K562 (cell line): Measurements from ENCODE around the gene SEC22A. TPM values are rescaled to one million over a fixed set of nuclear protein-coding genes. Genes with fewer than 3 reads are reported as not detected.

Experiments
- ATAC-seq: fragments of 200-7000 bp; cut with Tn5 transposase; 3 replicates; pipeline ENCODE4 v1.9.1; 2020; ENCODE audit warnings: moderate library complexity
- BruUV-seq: library from RNA; stranded (reverse); fragments of 400-500 nt; replicated peaks from 2 replicates; lab custom pipeline; 2021; lab: Mats Ljungman, UMichigan
- CTCF ChIA-PET: fragments of 300-600 bp; formaldehyde crosslinking; extraction: SDS; loops from one replicate; lab custom pipeline; 2021; ENCODE audit warnings: low intra/inter-chr PET ratio; lab: Yijun Ruan, JAX
- POLR2A ChIA-PET: fragments of 300-600, 350-650 bp; sonication (Branson Sonifier 250); formaldehyde crosslinking; extraction: SDS; loops from one replicate; lab custom pipeline; 2021; ENCODE audit warnings: antibody characterized with exemption, inconsistent platforms; lab: Yijun Ruan, JAX
- DNase-seq, 4 experiments: peaks; one replicate each; pipeline versions ENCODE4 v3.0.0 to v3.0.0-alpha.2; 2011 to 2018; ENCODE audit warnings: low spot score in 3 of 4, mixed read lengths in 3 of 4; ENCODE audit errors: extremely low read depth in 1 of 4
- FAIRE-seq: peaks from 2 replicates; lab custom pipeline; 2011; peaks lifted over from hg19 to GRCh38; lab: Jason Lieb, UNC
- H2AFZ ChIP-seq: 2 replicates; pipeline ENCODE4 v1.6.0; 2011; ENCODE audit warnings: low read depth, low read length, control low read depth, inconsistent platforms
- H3K27ac ChIP-seq: fragments of 200-600 bp; 3 replicates; pipeline ENCODE4 v1.8.0; 2011; ENCODE audit warnings: low read depth, mild to moderate bottlenecking, control low read depth, inconsistent platforms, low read length, moderate library complexity, mixed read lengths; ENCODE audit errors: extremely low read depth
- H3K27me3 ChIP-seq, 2 experiments: fragments of 300-600 bp in 1 of 2; 2 replicates in 1 of 2; 3 replicates in 1 of 2; pipeline versions ENCODE4 v1.6.0 to v1.8.0; 2011; ENCODE audit warnings: inconsistent platforms in 2 of 2, low read length in 2 of 2, mild to moderate bottlenecking in 1 of 2, mixed read lengths in 1 of 2, moderate library complexity in 1 of 2; ENCODE audit not compliant: control insufficient read depth in 2 of 2, insufficient read depth in 2 of 2
- H3K36me3 ChIP-seq: fragments of 300-600 bp; 3 replicates; pipeline ENCODE4 v1.8.0; 2011; ENCODE audit warnings: mild to moderate bottlenecking, low read length, inconsistent platforms; ENCODE audit not compliant: control insufficient read depth, insufficient read depth
- H3K4me1 ChIP-seq, 2 experiments: fragments of 200-600 bp in 1 of 2; replicated peaks in 1 of 2; 2 replicates in 1 of 2; 3 replicates in 1 of 2; pipeline versions ENCODE4 v1.5.1 to v1.8.0; 2011; ENCODE audit warnings: inconsistent platforms in 2 of 2, low read length in 2 of 2, mild to moderate bottlenecking in 1 of 2, mixed read lengths in 1 of 2, moderate library complexity in 1 of 2; ENCODE audit not compliant: control insufficient read depth in 2 of 2, insufficient read depth in 2 of 2
- H3K4me2 ChIP-seq: 2 replicates; pipeline ENCODE4 v1.6.1; 2011; ENCODE audit warnings: low read length, control low read depth, inconsistent platforms, mixed read lengths; ENCODE audit not compliant: insufficient read depth
- H3K4me3 ChIP-seq: fragments of 200-600 bp; sonication (generic), shearing (Covaris generic); 2 replicates; pipeline ENCODE4 v1.5.1; 2016; ENCODE audit warnings: control low read depth, inconsistent platforms
- H3K79me2 ChIP-seq: fragments of 200-600 bp; 3 replicates; pipeline ENCODE4 v1.8.0; 2011; ENCODE audit warnings: low read length, inconsistent platforms; ENCODE audit not compliant: control insufficient read depth, insufficient read depth
- H3K9ac ChIP-seq, 2 experiments: 2 replicates each; pipeline versions ENCODE4 v1.6.0 to v1.6.1; 2011; ENCODE audit warnings: low read depth in 2 of 2, low read length in 2 of 2, control low read depth in 1 of 2, inconsistent platforms in 1 of 2, mild to moderate bottlenecking in 1 of 2, mixed read lengths in 1 of 2; ENCODE audit not compliant: insufficient read depth in 1 of 2
- H3K9me1 ChIP-seq: one replicate; pipeline ENCODE4 v1.6.0; 2011; ENCODE audit warnings: inconsistent platforms, mild to moderate bottlenecking, low read length, moderate library complexity; ENCODE audit not compliant: control insufficient read depth, insufficient read depth
- H3K9me3 ChIP-seq: replicated peaks from 2 replicates; pipeline ENCODE4 v1.5.1; 2011; ENCODE audit warnings: low read depth, low read length, inconsistent platforms; ENCODE audit not compliant: control insufficient read depth, insufficient read depth
- H4K20me1 ChIP-seq: replicated peaks from 2 replicates; pipeline ENCODE4 v1.6.1; 2011; ENCODE audit warnings: low read length, inconsistent platforms, mixed read lengths; ENCODE audit not compliant: control insufficient read depth, insufficient read depth
- EP400 ChIP-seq: fragments of 450-650 bp; IDR thresholded peaks from 2 replicates; pipeline ENCODE4 v1.6.1; 2017; ENCODE audit warnings: antibody characterized with exemption, mild to moderate bottlenecking, moderate library complexity
- HCFC1 ChIP-seq: IDR thresholded peaks from 2 replicates; pipeline ENCODE4 v1.6.1; 2012; ENCODE audit warnings: low read depth, low read length, improper control_type of control experiment
- SMAD3 ChIP-seq: fragments of 450-650 bp; formaldehyde crosslinking; conservative IDR thresholded peaks from 2 replicates; pipeline ENCODE4 v1.4.0; 2020; ENCODE audit warnings: mild to moderate bottlenecking
- ZC3H11A ChIP-seq: IDR thresholded peaks from 2 replicates; pipeline ENCODE4 v1.6.1; 2012; ENCODE audit warnings: low read depth, low read length, improper control_type of control experiment
- WGBS: fragments of 100-300 bp; shearing (Covaris generic); methylation state at CpG from one replicate; pipeline ENCODE4 v1.1.6; 2016; ENCODE audit warnings: low coverage, mixed read lengths; ENCODE audit not compliant: insufficient coverage; ENCODE audit errors: missing lambda C conversion rate; 5-methylcytosine and 5-hydroxymethylcytosine counted together
- in situ Hi-C: fragments of 300-500 bp; cut with MboI; formaldehyde crosslinking; loops from 4 replicates; pipeline ENCODE4 v1.15.0; 2018; ENCODE audit warnings: inconsistent platforms, mixed read lengths
- intact Hi-C: fragments of 100-400 bp; cut with micrococcal nuclease; formaldehyde crosslinking; loops from 2 replicates; pipeline ENCODE4 v1.14.2; 2022
- polyA plus RNA-seq, 8 experiments: library from polyadenylated mRNA; depleted of rRNA in 4 of 8; stranded (reverse) in 5 of 8; unstranded in 3 of 8; fragments of >200 nt; fragmentation: Nextera tagmentation in 2 of 8; fragmentation: Illumina TruSeq in 1 of 8; extraction: Ambion mirVana in 2 of 8; extraction: Trizol in 1 of 8; gene quantifications; 2 replicates each; pipeline versions ENCODE4 v1.2.1 to v1.2.3, GENCODE V29; 2011 to 2014; ENCODE audit warnings: inconsistent platforms in 1 of 8, missing spikeins in 1 of 8
- total RNA-seq, 7 experiments: library from RNA; depleted of rRNA in 6 of 7; stranded (reverse); fragments of >200 nt in 6 of 7; fragmentation: Illumina TruSeq in 2 of 7; extraction: Trizol in 2 of 7; gene quantifications; 2 replicates each; pipeline versions ENCODE4 v1.2.1 to v1.2.3, GENCODE V29; 2011 to 2021; ENCODE audit warnings: low replicate concordance in 1 of 7
- TF ChIP-seq, protein P1 (sequence below), 2 experiments: fragments of 250-450 bp in 1 of 2; fragments of 450-650 bp in 1 of 2; sonication (Bioruptor Pico) in 1 of 2; IDR thresholded peaks; 2 replicates each; pipeline versions ENCODE4 v1.6.1 to v1.8.0; 2016 to 2021; ENCODE audit warnings: mild to moderate bottlenecking in 2 of 2, moderate library complexity in 2 of 2, missing compliant biosample characterization in 1 of 2, missing genetic modification characterization in 1 of 2
- TF ChIP-seq, protein P2 (sequence below), 2 experiments: fragments of 450-650 bp; IDR thresholded peaks; 2 replicates each; pipeline ENCODE4 v1.6.1; 2018; ENCODE audit warnings: mild to moderate bottlenecking in 2 of 2, low read depth in 1 of 2; ENCODE audit not compliant: partially characterized antibody in 2 of 2
- TF ChIP-seq, protein P3 (sequence below): sonication (generic); formaldehyde crosslinking; IDR thresholded peaks from 2 replicates; pipeline ENCODE4 v1.4.0; 2020; ENCODE audit warnings: mild to moderate bottlenecking, missing genetic modification reagents

Gene SEC22A
- total and polyA plus RNA-seq, 9 of the 15 experiments (the other 6 are each of a cell fraction or from before 2014, with no cell fraction given): 7.9 to 44.5 (median 20.5) TPM

DNA sequence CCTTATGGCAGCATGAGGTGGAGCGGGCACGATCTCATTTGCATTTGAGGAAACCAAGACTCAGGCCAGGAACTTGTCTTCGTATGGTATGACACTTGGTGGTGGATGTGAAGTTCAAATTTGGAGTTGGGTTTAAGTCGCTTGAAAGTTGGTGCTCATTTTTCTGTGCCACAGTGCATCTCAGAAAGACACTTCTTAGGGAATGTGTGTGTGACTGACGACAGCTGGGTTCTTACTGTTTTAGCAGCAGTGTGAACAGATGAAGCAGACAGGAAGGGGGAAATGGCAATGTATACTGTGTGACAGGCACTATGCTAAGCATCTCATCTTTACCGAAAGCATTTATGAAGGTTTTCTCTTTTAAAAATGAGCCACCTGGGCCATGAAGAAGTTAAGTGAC lies 75.4 kb downstream of the SEC22A start:
- DNase-seq (no peak), FAIRE-seq (no peak), ATAC-seq (no peak)
- CTCF ChIA-PET: no interaction called here
- no peaks in the 10 kb centered on the region for H4K20me1 ChIP-seq
- no peak overlapping the region for H3K4me2 ChIP-seq
- intact Hi-C loops (no loop called here), in situ Hi-C loops (no loop called here)
- no peaks in the 10 kb centered on the region for H3K4me1 ChIP-seq
- TF ChIP-seq, protein P1, sequence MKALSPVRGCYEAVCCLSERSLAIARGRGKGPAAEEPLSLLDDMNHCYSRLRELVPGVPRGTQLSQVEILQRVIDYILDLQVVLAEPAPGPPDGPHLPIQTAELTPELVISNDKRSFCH (CRISPR knock-in tag; IDR thresholded peaks at IDR 0.05): no peak
- TF ChIP-seq, protein P1 (tag; IDR thresholded peaks at IDR 0.05): no peak
- TF ChIP-seq SMAD3 (CRISPR knock-in tag): no peak
- no peak for TF ChIP-seq ZC3H11A
- TF ChIP-seq, protein P2, sequence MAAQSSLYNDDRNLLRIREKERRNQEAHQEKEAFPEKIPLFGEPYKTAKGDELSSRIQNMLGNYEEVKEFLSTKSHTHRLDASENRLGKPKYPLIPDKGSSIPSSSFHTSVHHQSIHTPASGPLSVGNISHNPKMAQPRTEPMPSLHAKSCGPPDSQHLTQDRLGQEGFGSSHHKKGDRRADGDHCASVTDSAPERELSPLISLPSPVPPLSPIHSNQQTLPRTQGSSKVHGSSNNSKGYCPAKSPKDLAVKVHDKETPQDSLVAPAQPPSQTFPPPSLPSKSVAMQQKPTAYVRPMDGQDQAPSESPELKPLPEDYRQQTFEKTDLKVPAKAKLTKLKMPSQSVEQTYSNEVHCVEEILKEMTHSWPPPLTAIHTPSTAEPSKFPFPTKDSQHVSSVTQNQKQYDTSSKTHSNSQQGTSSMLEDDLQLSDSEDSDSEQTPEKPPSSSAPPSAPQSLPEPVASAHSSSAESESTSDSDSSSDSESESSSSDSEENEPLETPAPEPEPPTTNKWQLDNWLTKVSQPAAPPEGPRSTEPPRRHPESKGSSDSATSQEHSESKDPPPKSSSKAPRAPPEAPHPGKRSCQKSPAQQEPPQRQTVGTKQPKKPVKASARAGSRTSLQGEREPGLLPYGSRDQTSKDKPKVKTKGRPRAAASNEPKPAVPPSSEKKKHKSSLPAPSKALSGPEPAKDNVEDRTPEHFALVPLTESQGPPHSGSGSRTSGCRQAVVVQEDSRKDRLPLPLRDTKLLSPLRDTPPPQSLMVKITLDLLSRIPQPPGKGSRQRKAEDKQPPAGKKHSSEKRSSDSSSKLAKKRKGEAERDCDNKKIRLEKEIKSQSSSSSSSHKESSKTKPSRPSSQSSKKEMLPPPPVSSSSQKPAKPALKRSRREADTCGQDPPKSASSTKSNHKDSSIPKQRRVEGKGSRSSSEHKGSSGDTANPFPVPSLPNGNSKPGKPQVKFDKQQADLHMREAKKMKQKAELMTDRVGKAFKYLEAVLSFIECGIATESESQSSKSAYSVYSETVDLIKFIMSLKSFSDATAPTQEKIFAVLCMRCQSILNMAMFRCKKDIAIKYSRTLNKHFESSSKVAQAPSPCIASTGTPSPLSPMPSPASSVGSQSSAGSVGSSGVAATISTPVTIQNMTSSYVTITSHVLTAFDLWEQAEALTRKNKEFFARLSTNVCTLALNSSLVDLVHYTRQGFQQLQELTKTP (IDR thresholded peaks at IDR 0.05; ENCODE audit: low read depth in 1 of 2, partially characterized antibody in 2 of 2): no peak
- TF ChIP-seq EP400: no peak
- TF ChIP-seq, protein P3, sequence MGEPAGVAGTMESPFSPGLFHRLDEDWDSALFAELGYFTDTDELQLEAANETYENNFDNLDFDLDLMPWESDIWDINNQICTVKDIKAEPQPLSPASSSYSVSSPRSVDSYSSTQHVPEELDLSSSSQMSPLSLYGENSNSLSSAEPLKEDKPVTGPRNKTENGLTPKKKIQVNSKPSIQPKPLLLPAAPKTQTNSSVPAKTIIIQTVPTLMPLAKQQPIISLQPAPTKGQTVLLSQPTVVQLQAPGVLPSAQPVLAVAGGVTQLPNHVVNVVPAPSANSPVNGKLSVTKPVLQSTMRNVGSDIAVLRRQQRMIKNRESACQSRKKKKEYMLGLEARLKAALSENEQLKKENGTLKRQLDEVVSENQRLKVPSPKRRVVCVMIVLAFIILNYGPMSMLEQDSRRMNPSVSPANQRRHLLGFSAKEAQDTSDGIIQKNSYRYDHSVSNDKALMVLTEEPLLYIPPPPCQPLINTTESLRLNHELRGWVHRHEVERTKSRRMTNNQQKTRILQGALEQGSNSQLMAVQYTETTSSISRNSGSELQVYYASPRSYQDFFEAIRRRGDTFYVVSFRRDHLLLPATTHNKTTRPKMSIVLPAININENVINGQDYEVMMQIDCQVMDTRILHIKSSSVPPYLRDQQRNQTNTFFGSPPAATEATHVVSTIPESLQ (CRISPR knock-in tag): no peak
- TF ChIP-seq HCFC1: no peak
- no peaks in the 10 kb centered on the region for H3K9me1 ChIP-seq
- no TSS peak for BruUV-seq
- no peak overlapping the region for H3K9ac ChIP-seq
- H2AFZ ChIP-seq: no peak overlapping the region
- no peak overlapping the region for H3K27ac ChIP-seq
- WGBS: 39% methylated on average over 5 of the region's 6 CpGs
- no peaks in the 10 kb centered on the region for H3K79me2 ChIP-seq
- no peaks in the 10 kb centered on the region for H3K36me3 ChIP-seq
- H3K9me3 ChIP-seq: no peaks in the 10 kb centered on the region
- POLR2A ChIA-PET: interaction anchor here (0.6 kb wide), 1 partner anchor 338 kb away, joined by 3 read pairs; no protein-coding TSS in a partner anchor
- no peak overlapping the region for H3K4me3 ChIP-seq
- no peaks in the 10 kb centered on the region for H3K27me3 ChIP-seq
